Hematopoietic multipotent progenitor cell treated with erythropoietin and hydrocortisone succinate and interleukin-3 and kit ligand, for 8 days (in vitro differentiated cells): Measurements from ENCODE around the gene CRIM1.
A peak's percentile ranks its signal among the peaks of the same experiment; 100 is the strongest.

Experiments
- DNase-seq: peaks from one replicate; pipeline ENCODE4 v3.0.0-alpha.2; 2015

CRIM1 gene

GRCh38 chr2:36403675-36404230, 48.2 kb downstream of the CRIM1 start:
- no peak for DNase-seq

- no peak for DNase-seq
Observed at GRCh38 chr2:36404318-36404717, 48.7 kb downstream of the CRIM1 start.

GRCh38 chr2:36404754-36405153, 49.2 kb downstream of the CRIM1 start:
- DNase-seq: no peak

- DNase-seq: no peak
Observed at GRCh38 chr2:36405183-36405582, 49.6 kb downstream of the CRIM1 start.

GRCh38 chr2:36406296-36406695, 50.7 kb downstream of the CRIM1 start:
- no peak for DNase-seq

- DNase-seq: no peak
Observed at GRCh38 chr2:36407413-36407812, 51.8 kb downstream of the CRIM1 start.

- no peak for DNase-seq
Observed at GRCh38 chr2:36408198-36408703, 52.7 kb downstream of the CRIM1 start.

GRCh38 chr2:36409335-36409734, 53.8 kb downstream of the CRIM1 start:
- DNase-seq: no peak

- DNase-seq: no peak
Observed at GRCh38 chr2:36409935-36410334, 54.4 kb downstream of the CRIM1 start.

GRCh38 chr2:36410681-36411080, 55.1 kb downstream of the CRIM1 start:
- DNase-seq: no peak

GRCh38 chr2:36411962-36412444, 56.4 kb downstream of the CRIM1 start:
- DNase-seq: peak; percentile 7

GRCh38 chr2:36413218-36413617, 57.6 kb downstream of the CRIM1 start:
- DNase-seq: no peak

- DNase-seq: no peak
Observed at GRCh38 chr2:36414307-36414706, 58.7 kb downstream of the CRIM1 start.

- no peak for DNase-seq
Observed at GRCh38 chr2:36415381-36416022, 59.9 kb downstream of the CRIM1 start.

GRCh38 chr2:36416370-36417165, 61.0 kb downstream of the CRIM1 start:
- no peak for DNase-seq

- DNase-seq: no peak
Observed at GRCh38 chr2:36420569-36421181, 65.1 kb downstream of the CRIM1 start.

- DNase-seq: no peak
Observed at GRCh38 chr2:36421379-36421778, 65.8 kb downstream of the CRIM1 start.

- DNase-seq: no peak
Observed at GRCh38 chr2:36423172-36423571, 67.6 kb downstream of the CRIM1 start.

- DNase-seq: no peak
Observed at GRCh38 chr2:36423619-36424120, 68.1 kb downstream of the CRIM1 start.

- no peak for DNase-seq
Observed at GRCh38 chr2:36425608-36426355, 70.2 kb downstream of the CRIM1 start.

- no peak for DNase-seq
Observed at GRCh38 chr2:36427790-36428243, 72.2 kb downstream of the CRIM1 start.

GRCh38 chr2:36430549-36430948, 75.0 kb downstream of the CRIM1 start:
- DNase-seq: no peak
